8988T (cell line): ENCODE data around the gene GLT1D1.

Experiments used
- DNase-seq: peaks from one replicate; pipeline ENCODE4 v3.0.0; 2011

GLT1D1 gene

DNA sequence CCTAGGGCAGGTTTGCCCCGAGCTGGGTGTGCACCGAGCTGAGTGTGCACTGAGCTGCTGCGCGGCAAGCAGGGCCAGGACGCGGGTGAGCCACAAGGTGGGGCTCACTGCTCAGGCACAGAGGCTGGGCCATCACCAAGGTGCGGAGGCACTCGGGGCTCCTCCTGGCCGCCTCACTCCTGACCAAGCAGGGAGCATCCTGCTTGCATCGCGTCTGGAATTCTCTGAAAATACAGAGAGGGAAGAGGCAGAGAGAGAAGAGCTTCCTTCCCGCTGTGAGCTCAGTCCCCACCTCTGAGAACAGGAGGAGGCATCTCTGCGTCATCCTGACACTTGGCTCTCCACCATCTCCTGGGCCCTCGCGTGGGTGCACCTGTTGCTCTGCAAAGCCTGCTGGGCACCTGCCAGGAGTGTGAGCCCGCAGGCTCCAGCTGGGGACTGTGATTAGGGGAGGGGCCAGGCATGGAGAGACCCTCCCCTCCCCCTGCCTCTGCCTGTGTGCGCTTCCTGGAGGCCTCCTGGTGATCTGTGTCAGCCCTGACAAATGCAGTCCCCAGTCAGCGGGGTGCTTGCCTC is 116.3 kb downstream of the GLT1D1 start:
- DNase-seq, result no peak

DNA sequence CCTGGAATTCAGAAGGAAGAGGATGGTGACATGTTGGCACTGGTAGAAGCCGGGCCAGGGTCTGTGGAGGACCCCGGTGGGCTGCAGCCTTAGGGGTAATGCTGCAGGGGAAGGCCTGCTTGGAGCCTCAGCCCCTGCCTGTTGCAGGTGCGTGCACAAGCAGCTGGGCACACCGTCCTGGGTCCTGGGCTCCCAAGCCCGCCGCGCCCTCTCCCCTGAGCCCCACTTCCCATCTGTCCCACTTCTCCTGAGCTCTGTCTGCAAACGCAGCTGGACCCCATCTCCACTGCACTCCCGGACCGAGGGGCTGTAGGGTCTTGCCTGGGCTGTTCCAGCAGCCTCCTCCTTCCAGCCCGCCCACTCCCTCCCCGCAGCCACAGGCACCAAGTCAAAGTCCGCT is 116.8 kb downstream of the GLT1D1 start:
- DNase-seq, result no peak

DNA sequence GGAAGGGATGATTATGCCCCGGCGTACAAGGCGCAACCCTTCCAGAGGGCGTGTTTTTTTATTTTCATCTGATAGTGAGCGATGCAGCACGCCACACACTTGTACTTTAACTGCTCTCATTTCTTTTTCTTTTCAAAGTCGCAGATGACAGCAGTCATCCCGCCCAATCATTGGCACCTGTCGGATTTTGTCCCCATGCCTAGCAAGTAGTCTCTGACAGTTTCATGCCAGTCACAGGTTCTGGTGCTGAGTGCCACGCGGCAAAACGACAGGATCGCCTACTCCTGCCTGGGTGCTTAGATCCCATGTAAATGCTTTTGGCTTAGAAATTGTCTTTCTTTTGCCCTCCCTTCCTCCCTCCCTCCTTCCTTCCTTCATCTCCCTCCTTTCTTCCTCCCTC is 117.7 kb downstream of the GLT1D1 start:
- no peak for DNase-seq

DNA sequence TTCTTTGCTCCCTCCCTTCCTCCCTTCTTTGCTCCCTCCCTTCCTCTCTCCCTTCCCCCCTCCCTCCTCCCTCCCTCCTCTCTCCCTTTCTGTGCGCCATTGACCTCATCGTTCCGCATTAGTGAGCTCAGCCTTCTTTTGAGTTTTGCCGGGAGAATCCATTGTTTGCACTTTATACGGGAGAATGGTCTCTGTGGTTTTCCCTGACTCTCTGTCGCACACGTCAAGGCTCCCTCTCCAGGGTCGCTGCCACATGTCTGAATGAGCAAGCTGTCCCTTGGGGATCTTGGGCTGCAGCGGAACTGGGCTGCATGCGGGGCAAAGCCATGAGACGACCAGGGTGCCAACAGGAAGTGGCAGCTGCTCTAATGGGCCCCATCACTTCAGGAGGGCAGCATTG is 118.5 kb downstream of the GLT1D1 start:
- no peak for DNase-seq

DNA sequence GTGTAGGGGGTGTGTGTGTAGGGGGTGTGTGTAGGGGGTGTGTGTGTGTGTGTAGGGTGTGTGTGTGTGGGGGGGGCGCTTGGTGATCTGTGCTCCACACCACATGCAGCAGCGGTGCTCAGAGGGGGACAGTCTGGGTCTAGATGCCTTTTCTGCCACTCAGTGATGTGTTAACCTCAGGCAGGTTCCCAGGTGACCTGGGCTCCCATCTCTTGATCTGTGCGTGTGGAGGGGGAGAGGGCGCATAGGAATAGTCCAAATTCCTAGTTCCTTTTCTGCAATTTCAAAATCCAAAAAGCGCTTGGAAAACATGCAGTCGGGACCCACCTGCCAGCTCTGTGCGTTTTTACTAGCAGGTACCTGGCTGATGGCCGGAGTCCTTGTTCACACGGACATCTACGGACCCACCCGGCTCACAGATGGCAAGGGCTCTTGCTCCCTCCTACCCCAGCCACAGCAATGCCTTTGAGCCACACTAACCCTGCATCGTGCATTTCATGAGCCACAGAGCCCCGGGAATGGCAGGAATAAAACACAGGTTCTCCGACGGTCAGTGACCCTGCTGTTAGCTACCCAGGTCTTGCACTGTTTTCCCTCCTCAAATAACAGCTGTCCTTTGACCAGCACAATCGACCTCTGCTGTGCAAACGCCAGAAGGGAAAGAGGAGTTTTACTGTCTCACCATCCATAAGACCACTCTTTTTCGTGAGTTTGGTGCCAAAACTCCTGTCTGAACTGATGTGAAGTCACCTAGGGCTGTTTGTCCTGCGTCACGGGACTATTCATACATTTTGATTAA is 120.8 kb downstream of the GLT1D1 start:
- DNase-seq, result no peak

DNA sequence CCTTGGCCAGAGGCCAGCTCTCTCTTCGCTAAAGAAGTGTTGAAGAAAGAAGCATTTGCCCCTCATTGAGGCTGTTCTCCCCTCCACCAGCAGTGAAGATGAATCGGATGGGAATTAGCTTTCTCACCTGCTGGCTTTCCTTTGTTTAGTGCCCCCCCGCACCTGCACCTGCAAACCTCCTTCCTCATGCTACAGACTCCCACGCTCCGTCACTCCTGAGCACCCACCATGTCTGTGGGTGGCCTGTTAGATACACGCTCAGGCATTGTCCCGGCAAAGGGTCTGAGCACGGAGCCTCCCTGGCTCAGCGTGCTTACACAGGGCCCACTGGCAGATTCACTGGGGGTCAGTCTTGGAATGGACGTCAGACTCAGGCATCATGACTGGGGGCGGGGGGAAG is 121.6 kb downstream of the GLT1D1 start:
- DNase-seq, result no peak

DNA sequence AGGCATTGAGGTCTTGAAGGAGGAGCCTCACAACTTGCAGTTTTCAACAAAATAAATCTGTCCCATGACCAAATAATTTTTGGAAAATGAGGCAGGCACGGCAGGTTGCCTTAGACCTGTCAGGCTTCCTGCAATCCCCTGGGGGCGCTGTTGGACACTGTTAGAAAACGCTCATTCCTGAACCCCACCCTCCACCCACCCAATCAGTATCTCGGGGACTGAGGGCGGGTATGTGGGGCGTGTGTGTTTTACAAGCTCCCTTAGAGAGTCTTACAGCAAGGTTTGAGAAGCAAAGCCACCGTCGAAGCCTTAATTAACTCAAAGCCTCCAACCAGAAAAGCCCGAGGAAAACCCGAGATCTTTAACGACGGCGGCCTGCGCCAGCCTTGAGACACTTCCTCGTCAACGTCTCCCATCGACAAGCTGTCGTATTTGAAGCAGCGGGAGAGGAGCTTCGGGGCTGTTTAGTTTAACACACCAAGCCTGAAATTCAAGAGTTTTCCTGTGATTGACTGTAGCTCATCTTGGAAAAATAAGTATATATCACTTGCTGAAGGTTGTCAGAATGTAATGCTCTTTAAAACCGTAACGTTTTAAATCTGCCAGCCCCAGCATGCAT is 123.0 kb downstream of the GLT1D1 start:
- DNase-seq, result no peak

DNA sequence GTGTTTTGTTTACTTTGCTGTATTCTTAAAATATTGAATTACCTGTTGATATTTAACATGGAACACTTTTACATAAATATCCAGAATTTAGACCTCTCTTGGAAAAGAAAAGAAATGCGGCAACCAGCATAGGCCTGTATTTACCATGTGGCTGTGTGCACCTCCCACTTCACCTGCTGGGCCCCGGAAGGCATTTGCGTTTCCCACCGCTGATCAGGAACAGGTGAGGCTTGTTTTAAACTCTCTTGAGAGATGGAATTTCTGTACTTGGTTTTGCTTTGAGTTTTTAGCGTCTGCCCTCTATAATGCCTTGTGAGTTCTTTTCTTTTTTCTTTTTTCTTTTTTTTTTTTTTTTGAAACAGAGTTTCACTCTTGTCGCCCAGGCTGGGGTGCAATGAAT is 124.2 kb downstream of the GLT1D1 start:
- no peak for DNase-seq

DNA sequence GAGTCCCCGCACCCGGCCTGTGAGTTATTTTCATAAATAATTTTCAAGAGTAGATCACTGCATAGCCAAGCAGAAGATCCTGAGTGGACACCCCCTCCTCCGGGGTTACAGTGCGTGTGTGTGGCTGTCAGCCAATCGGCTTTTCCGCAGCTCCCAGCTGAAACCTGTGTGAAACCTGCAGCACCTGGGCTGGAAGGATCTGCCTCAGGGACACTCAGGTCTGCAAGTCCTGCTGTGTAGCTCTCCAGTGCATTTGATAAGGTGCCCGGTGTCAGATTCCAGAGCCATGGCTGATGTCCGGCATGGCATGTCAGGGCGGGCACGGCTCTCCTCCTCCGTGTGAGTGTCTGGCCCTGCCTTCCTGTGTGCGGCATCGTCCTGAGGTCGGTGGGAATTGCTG is 124.8 kb downstream of the GLT1D1 start:
- DNase-seq, result no peak

DNA sequence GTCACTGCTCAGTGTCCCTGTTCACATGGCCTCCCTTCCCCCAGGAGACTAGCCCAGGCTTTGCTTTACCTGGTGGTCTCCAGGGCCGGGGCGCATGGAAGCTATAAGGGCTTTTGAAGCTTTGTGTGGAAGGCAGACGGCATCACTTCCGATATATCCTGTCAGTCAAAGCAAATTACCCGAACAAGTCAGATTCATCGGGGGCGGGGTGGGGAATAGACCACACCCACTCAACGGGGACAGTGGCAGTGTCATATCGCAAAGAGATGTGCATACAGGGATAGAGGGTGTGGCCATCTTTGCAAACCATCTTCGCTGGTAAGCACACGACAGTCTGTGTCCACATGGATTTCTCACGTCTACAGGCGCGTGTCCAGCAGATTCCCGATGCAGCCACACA is 127.3 kb downstream of the GLT1D1 start:
- no peak for DNase-seq

DNA sequence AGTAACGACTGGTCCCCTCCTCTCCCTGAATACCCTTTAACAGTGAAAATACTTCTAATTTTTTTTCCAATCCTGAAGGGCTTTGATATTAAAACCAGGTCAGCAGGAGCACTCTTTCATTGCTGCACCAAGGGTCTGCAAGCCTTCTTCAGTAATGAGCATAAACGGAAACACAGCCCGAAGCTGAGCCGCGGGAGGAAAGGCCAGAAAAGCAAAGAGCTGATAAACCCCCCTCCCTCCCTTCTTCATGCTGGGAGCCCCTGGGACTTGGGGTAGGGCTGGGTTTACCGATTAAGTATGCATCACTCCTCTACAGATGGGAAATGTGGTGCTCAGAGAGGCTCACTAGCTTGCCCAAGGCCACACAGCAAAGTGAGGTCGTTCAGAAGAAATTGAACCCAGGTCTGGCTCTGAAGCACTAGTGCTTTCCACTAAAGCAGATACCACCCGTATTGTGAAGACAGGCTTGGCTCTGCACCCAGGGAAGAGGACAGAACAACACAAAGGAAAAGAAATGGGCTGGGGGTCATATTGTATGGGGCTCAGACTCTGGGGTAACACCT is 128.8 kb downstream of the GLT1D1 start:
- DNase-seq, result no peak

DNA sequence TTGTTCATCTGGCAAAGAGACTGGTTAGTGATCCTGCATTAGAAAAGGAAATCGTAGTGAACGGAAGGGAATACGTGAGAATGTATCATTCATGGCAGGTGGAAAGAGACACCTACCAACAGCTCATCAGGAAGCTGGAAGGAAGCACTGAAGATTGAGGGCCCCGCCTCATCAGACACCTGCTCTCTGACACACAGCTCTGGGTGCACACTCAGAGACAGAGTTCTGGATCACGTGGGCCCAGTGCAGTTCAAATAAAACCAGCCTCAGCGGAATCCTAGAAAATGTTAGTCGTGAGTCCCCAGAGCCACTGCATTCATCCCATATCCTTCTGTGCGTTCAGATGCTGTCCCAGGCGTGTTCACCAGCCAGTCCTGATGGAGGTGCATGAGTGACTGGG is 129.7 kb downstream of the GLT1D1 start:
- no peak for DNase-seq

DNA sequence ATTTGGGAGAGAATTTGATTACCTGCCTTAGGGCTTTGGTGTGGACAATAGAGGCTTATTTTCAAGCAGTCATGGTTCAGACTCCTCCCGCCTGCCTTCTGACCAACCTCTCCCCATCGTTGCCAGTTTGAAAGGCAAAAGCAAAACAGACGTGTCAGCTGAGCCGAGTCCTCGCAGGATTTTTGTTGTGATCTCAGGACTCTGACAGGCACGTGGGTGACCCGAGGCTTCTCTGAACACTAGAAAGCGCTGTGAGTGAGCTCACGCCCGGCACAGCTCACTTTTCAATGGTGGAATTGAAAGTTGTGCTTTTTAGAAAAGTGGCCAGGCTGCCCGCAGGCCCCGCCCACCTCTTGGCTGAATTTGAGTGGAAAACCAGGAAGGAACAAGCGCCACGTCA is 130.1 kb downstream of the GLT1D1 start:
- no peak for DNase-seq

DNA sequence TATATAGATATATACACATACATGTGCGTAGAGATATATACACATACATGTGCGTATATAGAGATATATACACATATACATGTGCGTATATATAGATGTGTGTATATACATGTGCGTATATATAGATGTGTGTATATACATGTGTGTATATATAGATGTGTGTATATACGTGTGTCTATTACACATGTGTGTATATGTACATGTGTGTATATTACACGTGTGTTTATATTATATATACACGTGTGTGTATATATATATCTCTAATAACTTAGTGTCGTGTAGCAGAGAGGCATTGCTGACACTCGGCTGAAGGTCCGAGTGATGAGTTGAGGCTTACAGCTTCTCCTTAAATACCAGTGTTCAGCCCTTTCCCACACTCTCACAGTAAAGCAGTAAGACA is 133.7 kb downstream of the GLT1D1 start:
- DNase-seq, result no peak

DNA sequence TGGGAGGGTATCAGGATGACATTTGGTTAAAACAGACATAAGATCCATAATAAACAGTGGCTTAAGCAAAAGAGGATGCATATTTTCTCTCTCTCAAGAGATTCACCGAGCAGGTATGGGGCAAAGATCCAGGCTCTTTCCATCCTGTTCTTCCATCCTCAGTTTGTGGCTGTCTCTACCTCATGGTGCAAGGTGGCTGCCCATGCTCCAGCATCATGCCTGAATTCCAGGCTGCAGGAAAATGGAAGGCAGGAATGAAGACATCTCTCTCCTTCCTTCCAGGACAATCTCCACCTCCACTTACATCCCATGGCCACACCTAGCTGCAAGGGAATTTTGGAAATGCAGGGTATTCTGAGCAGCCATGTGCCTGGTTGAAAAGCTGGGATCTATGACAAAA is 136.0 kb downstream of the GLT1D1 start:
- DNase-seq, result no peak

DNA sequence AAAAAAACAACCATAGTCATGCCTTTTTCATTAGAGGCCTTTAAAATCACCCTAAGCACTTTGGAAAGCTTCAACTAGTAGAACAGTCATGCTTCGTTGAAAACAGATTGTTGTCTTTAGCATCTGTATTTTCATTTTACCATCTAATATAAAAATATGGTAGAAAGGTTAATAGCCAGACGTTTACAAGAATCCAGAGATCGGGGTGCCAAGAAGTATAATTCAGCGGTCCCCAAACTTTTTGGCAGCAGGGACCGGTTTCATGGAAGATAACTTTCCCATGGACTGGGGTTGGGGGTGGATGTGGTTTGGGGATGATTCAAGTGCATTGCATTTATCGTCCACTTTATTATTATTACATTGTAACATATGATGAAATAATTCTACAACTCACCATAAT is 138.4 kb downstream of the GLT1D1 start:
- DNase-seq, result no peak

DNA sequence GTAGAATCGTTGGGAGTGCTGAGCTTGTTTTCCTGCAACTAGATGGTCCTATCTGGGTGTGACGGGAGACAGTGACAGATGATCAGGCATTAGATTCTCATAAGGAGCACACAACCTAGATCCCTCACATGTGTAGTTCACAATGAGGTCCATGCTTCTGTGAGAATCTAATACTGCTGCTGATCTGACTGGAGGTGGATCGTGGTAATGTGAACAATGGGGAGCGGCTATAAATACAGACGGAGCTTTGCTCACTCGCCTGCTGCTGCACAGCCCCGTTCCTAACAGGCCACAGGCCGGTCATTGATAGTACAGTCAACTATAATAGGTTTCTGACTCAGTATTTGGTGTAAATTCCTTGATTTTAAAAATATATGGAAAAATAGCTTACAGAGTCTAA is 138.8 kb downstream of the GLT1D1 start:
- DNase-seq, result no peak

DNA sequence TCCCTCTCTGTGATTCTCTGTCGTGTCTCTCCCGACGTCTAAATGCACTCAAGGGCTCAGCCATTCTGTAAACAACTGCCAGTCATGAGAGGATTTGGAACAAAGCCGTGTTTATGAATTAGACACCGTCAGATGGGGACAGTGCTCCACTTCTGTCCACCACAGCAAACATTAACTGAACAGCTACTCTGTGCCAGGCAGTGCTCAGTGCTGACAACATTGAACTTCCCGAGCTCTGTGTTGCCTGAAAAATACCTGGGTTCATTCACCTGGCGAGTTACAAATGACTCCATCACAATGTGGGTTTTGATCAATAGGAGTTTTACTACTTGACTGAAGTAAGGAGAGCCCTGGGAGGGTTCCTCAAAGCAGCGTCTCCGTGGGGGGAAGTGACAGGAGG is 139.3 kb downstream of the GLT1D1 start:
- no peak for DNase-seq

DNA sequence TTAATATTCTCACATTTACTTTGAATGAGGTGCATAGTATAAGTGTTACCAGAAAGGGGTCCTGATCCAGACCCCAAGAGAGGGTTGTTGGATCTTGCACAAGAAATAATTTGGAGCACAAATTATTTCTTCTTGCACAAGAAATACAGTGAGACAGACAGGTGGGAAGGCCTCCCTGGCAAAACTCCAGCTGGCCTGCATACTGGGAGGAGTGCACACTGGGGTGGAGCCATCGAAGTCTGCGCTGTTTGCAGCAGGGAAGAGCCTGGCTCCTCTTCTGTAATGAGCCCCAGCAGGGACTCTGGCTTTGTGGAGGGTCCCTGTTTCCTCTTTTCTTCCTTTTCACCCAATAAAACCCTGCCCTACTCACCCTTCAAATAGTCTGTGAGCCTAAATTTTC is 141.6 kb downstream of the GLT1D1 start:
- no peak for DNase-seq

DNA sequence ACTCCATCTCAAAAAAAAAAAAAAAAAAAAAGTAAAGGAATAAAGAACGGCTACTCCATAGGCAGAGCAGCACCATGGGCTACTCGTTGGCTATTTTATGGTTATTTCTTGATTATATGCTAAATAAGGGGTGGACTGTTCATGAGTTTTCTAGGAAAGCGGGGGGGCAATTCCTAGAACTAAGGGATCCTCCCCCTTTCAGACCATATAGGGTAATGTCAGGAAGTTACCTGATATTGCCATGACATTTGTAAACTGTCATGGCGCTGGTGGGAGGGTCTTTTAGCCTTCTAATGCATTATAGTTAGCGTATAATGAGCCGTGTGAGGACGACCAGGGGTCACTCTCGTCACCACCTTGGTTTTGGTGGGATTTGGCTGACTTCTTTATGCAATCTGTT is 142.3 kb downstream of the GLT1D1 start:
- no peak for DNase-seq

DNA sequence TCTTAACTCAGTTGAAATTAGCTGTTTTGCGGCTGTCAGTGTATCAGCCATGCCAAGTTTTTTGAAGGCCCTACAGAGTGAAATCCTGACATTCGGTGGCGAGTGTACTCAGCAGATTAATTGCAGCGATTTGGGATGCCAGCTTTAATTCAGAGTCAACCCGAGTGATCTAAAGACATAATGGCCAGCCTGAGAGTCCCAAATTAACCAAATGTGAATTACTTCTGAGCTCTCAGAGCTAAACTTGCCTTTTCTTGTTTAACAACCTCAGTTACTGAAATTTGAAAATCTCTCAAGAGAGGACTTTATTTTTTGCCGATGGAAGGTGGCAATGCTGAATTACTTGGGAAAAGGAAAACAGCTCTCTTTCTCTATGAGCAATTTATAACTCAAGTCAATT is 148.5 kb downstream of the GLT1D1 start:
- DNase-seq, result no peak

DNA sequence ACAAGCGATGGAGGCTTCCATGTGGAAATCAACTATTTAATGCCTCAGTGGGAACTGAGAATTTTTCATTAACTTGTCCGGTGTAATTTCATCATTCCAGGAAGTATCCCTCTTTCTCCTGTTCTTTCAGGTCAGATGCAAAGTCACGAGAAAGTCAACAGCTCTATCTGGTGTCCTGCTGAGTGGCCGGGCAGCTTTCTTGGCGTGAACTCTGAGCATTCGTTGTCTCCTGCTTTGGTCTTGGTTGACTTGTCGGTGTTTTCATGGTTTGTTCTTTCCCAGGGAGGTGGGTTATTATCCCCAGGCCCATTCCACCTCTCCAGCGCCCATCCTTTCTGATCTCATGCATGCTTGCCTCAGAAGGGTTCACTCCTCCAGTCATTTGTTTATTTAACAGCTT is 149.1 kb downstream of the GLT1D1 start:
- DNase-seq, result no peak

DNA sequence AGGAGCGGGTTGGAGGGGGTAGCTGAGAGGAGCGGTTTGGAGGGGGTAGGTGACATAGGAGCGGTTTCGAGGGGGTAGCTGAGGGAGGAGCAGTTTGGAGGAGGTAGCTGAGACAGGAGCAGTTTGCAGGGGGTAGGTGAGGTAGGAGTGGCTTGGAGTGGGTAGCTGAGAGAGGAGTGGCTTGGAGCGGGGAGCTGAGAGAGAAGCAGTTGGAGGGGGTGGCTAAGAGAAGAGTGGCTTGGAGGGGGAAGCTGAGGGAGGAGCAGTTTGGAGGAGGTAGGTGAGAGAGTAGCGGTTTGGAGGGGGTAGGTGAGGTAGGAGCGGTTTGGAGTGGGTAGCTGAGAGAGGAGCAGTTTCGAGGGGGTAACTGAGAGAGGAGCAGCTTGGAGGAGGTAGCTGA is 152.1 kb downstream of the GLT1D1 start:
- DNase-seq, result no peak

DNA sequence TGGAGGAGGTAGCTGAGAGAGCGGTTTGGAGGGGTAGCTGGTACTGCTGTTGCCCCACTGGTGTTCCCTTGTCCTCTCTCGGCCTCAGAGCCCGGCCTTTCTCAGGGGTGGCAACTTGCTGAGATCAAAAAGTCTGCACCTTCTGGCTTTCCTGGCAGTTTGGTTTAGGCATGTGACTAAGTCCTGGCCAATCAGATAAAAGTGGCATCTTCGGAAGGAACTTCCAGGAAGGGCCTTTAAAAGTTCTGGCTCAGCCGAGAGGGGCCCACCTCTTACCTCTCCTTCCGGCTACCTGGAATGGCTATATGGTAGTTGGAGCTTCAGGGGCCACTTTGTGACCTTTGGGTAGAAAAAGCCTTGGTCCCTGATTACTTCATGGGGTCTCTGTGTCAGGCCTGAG is 152.6 kb downstream of the GLT1D1 start:
- no peak for DNase-seq
